ENCODE results near the gene RAB20.

Gene RAB20

DNA sequence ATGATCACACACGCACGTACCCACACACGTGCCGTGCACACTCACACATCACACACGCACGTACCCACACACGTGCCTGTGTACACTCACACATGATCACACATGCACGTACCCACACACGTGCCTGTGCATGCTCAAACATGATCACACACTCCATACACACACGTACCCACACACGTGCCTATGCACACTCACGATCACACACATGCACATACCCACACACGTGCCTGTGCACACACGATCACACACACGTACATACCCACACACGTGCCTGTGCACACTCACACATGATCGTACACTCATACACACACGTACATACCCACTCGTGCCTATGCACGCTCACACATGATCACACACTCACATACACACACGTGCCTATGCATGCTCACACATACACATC is 86.8 kb downstream of the RAB20 start:
- no peak for TF ChIP-seq POLR2AphosphoS5 (IDR thresholded peaks at IDR 0.05; ENCODE audit: low read depth, low read length)
- TF ChIP-seq TAF1 (IDR thresholded peaks at IDR 0.05; ENCODE audit: borderline replicate concordance, insufficient read depth, low read length): no peak
- TF ChIP-seq SIN3A (IDR thresholded peaks at IDR 0.05; ENCODE audit: borderline replicate concordance, insufficient read depth, low read length): no peak
- TF ChIP-seq, protein P1, sequence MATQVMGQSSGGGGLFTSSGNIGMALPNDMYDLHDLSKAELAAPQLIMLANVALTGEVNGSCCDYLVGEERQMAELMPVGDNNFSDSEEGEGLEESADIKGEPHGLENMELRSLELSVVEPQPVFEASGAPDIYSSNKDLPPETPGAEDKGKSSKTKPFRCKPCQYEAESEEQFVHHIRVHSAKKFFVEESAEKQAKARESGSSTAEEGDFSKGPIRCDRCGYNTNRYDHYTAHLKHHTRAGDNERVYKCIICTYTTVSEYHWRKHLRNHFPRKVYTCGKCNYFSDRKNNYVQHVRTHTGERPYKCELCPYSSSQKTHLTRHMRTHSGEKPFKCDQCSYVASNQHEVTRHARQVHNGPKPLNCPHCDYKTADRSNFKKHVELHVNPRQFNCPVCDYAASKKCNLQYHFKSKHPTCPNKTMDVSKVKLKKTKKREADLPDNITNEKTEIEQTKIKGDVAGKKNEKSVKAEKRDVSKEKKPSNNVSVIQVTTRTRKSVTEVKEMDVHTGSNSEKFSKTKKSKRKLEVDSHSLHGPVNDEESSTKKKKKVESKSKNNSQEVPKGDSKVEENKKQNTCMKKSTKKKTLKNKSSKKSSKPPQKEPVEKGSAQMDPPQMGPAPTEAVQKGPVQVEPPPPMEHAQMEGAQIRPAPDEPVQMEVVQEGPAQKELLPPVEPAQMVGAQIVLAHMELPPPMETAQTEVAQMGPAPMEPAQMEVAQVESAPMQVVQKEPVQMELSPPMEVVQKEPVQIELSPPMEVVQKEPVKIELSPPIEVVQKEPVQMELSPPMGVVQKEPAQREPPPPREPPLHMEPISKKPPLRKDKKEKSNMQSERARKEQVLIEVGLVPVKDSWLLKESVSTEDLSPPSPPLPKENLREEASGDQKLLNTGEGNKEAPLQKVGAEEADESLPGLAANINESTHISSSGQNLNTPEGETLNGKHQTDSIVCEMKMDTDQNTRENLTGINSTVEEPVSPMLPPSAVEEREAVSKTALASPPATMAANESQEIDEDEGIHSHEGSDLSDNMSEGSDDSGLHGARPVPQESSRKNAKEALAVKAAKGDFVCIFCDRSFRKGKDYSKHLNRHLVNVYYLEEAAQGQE (IDR thresholded peaks at IDR 0.05; ENCODE audit: insufficient read depth in 1 of 2, low read depth in 2 of 2, low read length in 2 of 2): no peak
- no peak for TF ChIP-seq FOXP2 (optimal IDR thresholded peaks at IDR 0.05; ENCODE audit: borderline replicate concordance, extremely low read depth, extremely low read length, insufficient read depth)

All from PFSK-1 (cell line).